H1 (cell line): ENCODE data around the gene SSH2. TPM values are rescaled to one million over a fixed set of nuclear protein-coding genes. Genes with fewer than 3 reads are reported as not detected.

ENCODE experiments used
- BCL11A ChIP-seq, 2 experiments: IDR thresholded peaks; one replicate each; pipeline ENCODE4 v1.6.1; 2011; ENCODE audit warnings: low read depth in 2 of 2, low read length in 2 of 2, mild to moderate bottlenecking in 2 of 2
- CEBPB ChIP-seq: IDR thresholded peaks from 2 replicates; pipeline ENCODE4 v1.6.1; 2012; ENCODE audit warnings: low read depth, low read length
- CHD1 ChIP-seq: IDR thresholded peaks from 2 replicates; pipeline ENCODE4 v1.6.1; 2012; ENCODE audit warnings: low read depth, low read length, improper control_type of control experiment
- CREB1 ChIP-seq: IDR thresholded peaks from 2 replicates; pipeline ENCODE4 v1.6.1; 2012; ENCODE audit warnings: inconsistent platforms
- EZH2 ChIP-seq: fragments of 200-600 bp; sonication (generic); IDR thresholded peaks from 2 replicates; pipeline ENCODE4 v1.7.1; 2012; ENCODE audit warnings: low read depth, mild to moderate bottlenecking, moderate library complexity, low read length, inconsistent platforms; ENCODE audit not compliant: severe bottlenecking
- GTF2F1 ChIP-seq: IDR thresholded peaks from 2 replicates; pipeline ENCODE4 v1.6.1; 2012; ENCODE audit warnings: low read depth, low read length, improper control_type of control experiment, borderline replicate concordance
- JUN ChIP-seq: IDR thresholded peaks from 2 replicates; pipeline ENCODE4 v1.6.1; 2011; ENCODE audit warnings: low read depth, mild to moderate bottlenecking, improper control_type of control experiment, low read length
- KDM1A ChIP-seq: fragments of 200-600, 300-600 bp; sonication (generic); IDR thresholded peaks from 2 replicates; pipeline ENCODE4 v1.7.1; 2016; ENCODE audit warnings: mild to moderate bottlenecking, low read length, borderline replicate concordance
- KDM4A ChIP-seq: IDR thresholded peaks from one replicate; pipeline ENCODE4 v1.7.1; 2012; ENCODE audit warnings: low read depth, mild to moderate bottlenecking, moderate library complexity, low read length, inconsistent platforms; ENCODE audit not compliant: severe bottlenecking
- KDM5A ChIP-seq: fragments of 200-600 bp; IDR thresholded peaks from 2 replicates; pipeline ENCODE4 v1.7.1; 2012; ENCODE audit warnings: mild to moderate bottlenecking, low read length, inconsistent platforms, mixed read lengths
- MAFK ChIP-seq: IDR thresholded peaks from 2 replicates; pipeline ENCODE4 v1.6.1; 2012; ENCODE audit warnings: low read depth, mild to moderate bottlenecking, improper control_type of control experiment, low read length
- NANOG ChIP-seq: IDR thresholded peaks from 2 replicates; pipeline ENCODE4 v1.6.1; 2011; ENCODE audit warnings: low read length, low read depth, mild to moderate bottlenecking, inconsistent platforms; ENCODE audit not compliant: insufficient read depth, poor library complexity, severe bottlenecking
- PHF8 ChIP-seq: fragments of 200-600 bp; sonication (generic); conservative IDR thresholded peaks from 2 replicates; pipeline ENCODE4 v1.7.1; 2012; ENCODE audit warnings: low read depth, mild to moderate bottlenecking, inconsistent platforms, low read length, moderate library complexity
- POLR2A ChIP-seq, 2 experiments: IDR thresholded peaks; 1 replicate in 1 of 2; 2 replicates in 1 of 2; pipeline ENCODE4 v1.6.1; 2011; ENCODE audit warnings: low read depth in 2 of 2, low read length in 2 of 2, mild to moderate bottlenecking in 2 of 2; ENCODE audit errors: control extremely low read depth in 1 of 2
- POLR2AphosphoS5 ChIP-seq: IDR thresholded peaks from 2 replicates; pipeline ENCODE4 v1.6.1; 2011; ENCODE audit warnings: low read depth, low read length
- RAD21 ChIP-seq, 2 experiments: IDR thresholded peaks in 1 of 2; conservative IDR thresholded peaks in 1 of 2; 2 replicates each; pipeline ENCODE4 v1.6.1; 2011; ENCODE audit warnings: low read depth in 2 of 2, low read length in 2 of 2, improper control_type of control experiment in 1 of 2, inconsistent platforms in 1 of 2, mild to moderate bottlenecking in 1 of 2, moderate library complexity in 1 of 2
- RXRA ChIP-seq: IDR thresholded peaks from 2 replicates; pipeline ENCODE4 v1.6.1; 2011; ENCODE audit warnings: low read depth, mild to moderate bottlenecking, low read length, moderate library complexity; ENCODE audit not compliant: insufficient read depth
- SAP30 ChIP-seq: fragments of 300-600 bp; sonication (generic); IDR thresholded peaks from 2 replicates; pipeline ENCODE4 v1.7.1; 2012; ENCODE audit warnings: low read length, moderate library complexity, mild to moderate bottlenecking, inconsistent platforms; ENCODE audit not compliant: insufficient read depth, insufficient replicate concordance
- SIRT6 ChIP-seq: IDR thresholded peaks from one replicate; pipeline ENCODE4 v1.7.1; 2012; ENCODE audit warnings: low read length, inconsistent platforms
- SP1 ChIP-seq: IDR thresholded peaks from 2 replicates; pipeline ENCODE4 v1.6.1; 2011; ENCODE audit warnings: low read depth, low read length
- SRF ChIP-seq: IDR thresholded peaks from 2 replicates; pipeline ENCODE4 v1.6.1; 2011; ENCODE audit warnings: mild to moderate bottlenecking, low read depth, low read length, moderate library complexity
- SUZ12 ChIP-seq: fragments of 200-600 bp; sonication (generic); IDR thresholded peaks from 2 replicates; pipeline ENCODE4 v1.6.1; 2012; ENCODE audit warnings: mild to moderate bottlenecking, inconsistent platforms, low read length, moderate library complexity, mixed read lengths
- TAF7 ChIP-seq: optimal IDR thresholded peaks from 2 replicates; pipeline ENCODE3; 2011; ENCODE audit warnings: low read depth, mild to moderate bottlenecking, inconsistent platforms, low read length, moderate library complexity, borderline replicate concordance
- TCF12 ChIP-seq: IDR thresholded peaks from 2 replicates; pipeline ENCODE4 v1.6.1; 2011; ENCODE audit warnings: low read depth, mild to moderate bottlenecking, low read length
- YY1 ChIP-seq: IDR thresholded peaks from 2 replicates; pipeline ENCODE4 v1.6.1; 2011; ENCODE audit warnings: low read depth, mild to moderate bottlenecking, low read length
- polyA plus RNA-seq, 7 experiments: library from polyadenylated mRNA; depleted of rRNA in 3 of 7; stranded (reverse) in 5 of 7; unstranded in 2 of 7; fragments of >200 nt in 5 of 7; fragments of 200-250 nt in 2 of 7; gene quantifications; 1 replicate in 5 of 7; 2 replicates in 1 of 7; 4 replicates in 1 of 7; pipeline versions ENCODE4 v1.2.1 to v1.2.3, GENCODE V29; 2011 to 2013; ENCODE audit warnings: missing spikeins in 2 of 7, mixed read lengths in 2 of 7
- total RNA-seq: library from RNA; stranded (reverse); fragmentation: NEBNext Ultra II Directional; extraction: Animal tissue kit (Norgen Biotek cat#: 25700); gene quantifications from 2 replicates; pipeline ENCODE4 v1.2.1, GENCODE V29; 2021

SSH2 gene
- total and polyA plus RNA-seq, 2 of the 8 experiments (the other 6 are each of a cell fraction or from before 2014, with no cell fraction given) = 5.2 to 15.9 TPM

GRCh38 chr17:29622337-29623282 lies 307.4 kb downstream of the SSH2 start, which contains the start of gene CORO6 (continued):
- TF ChIP-seq NANOG (no peak), SRF (no peak), CEBPB (no peak), GTF2F1 (no peak), SAP30 (no peak), SIRT6 (no peak), SUZ12 (no peak), KDM5A (no peak), CREB1 (no peak), MAFK (no peak), KDM1A (0 out of 2 replicates have a peak, but pooled peaks have one; percentile 16), RXRA (no peak), EZH2 (no peak), SP1 (peak; percentile 65; the same call in 1 of the 2 replicates), TAF7 (peak; percentile 55), TCF12 (no peak), KDM4A (peak; percentile 84), JUN (no peak), POLR2A (IDR thresholded peaks at IDR 0.05; ENCODE audit: control extremely low read depth in 1 of 2, low read depth in 2 of 2, low read length in 2 of 2) (peak in 1 of 2 experiments; percentile 83; a peak in 2 of 3 replicates), PHF8 (peak; percentile 72; the same call in 1 of the 2 replicates), RAD21 (IDR thresholded peaks at IDR 0.05 in 1 of 2, conservative IDR thresholded peaks at IDR 0.05 in 1 of 2; ENCODE audit: low read depth in 2 of 2, low read length in 2 of 2) (no peak), BCL11A (IDR thresholded peaks at IDR 0.05; ENCODE audit: low read depth in 2 of 2, low read length in 2 of 2) (no peak), CHD1 (no peak), POLR2AphosphoS5 (peak; percentile 86), YY1 (no peak)
